ENCODE data around the gene GALNT16.

DNA sequence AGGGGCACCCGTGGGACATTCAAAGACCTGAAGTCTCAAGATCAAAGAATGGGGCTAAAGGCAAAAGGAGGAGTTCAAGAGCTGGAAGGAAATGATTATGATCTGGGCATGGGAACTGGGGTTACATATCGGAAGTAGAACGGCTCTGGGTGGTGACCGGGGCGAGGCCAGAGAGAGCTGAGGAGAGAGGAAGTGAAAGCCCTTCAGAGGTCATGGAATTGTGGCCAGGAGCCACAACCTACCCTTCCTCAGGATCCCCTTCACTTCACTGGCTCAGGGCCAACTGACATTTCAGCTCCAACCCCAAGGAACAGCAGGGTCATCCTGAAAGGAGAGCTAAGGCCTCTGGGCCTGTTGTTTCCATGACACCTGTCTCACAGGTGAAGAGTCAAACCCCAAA is 57.8 kb downstream of the GALNT16 start:
- no peak for TF ChIP-seq POLR2A (IDR thresholded peaks at IDR 0.05)
- TF ChIP-seq, protein P1, sequence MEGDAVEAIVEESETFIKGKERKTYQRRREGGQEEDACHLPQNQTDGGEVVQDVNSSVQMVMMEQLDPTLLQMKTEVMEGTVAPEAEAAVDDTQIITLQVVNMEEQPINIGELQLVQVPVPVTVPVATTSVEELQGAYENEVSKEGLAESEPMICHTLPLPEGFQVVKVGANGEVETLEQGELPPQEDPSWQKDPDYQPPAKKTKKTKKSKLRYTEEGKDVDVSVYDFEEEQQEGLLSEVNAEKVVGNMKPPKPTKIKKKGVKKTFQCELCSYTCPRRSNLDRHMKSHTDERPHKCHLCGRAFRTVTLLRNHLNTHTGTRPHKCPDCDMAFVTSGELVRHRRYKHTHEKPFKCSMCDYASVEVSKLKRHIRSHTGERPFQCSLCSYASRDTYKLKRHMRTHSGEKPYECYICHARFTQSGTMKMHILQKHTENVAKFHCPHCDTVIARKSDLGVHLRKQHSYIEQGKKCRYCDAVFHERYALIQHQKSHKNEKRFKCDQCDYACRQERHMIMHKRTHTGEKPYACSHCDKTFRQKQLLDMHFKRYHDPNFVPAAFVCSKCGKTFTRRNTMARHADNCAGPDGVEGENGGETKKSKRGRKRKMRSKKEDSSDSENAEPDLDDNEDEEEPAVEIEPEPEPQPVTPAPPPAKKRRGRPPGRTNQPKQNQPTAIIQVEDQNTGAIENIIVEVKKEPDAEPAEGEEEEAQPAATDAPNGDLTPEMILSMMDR (IDR thresholded peaks at IDR 0.05) = no peak
